ENCODE measurements around the gene EIF3I. TPM values are rescaled to one million over a fixed set of nuclear protein-coding genes. Genes with fewer than 3 reads are reported as not detected.

The EIF3I gene
- polyA plus RNA-seq, 1 experiment: 478 TPM

DNA sequence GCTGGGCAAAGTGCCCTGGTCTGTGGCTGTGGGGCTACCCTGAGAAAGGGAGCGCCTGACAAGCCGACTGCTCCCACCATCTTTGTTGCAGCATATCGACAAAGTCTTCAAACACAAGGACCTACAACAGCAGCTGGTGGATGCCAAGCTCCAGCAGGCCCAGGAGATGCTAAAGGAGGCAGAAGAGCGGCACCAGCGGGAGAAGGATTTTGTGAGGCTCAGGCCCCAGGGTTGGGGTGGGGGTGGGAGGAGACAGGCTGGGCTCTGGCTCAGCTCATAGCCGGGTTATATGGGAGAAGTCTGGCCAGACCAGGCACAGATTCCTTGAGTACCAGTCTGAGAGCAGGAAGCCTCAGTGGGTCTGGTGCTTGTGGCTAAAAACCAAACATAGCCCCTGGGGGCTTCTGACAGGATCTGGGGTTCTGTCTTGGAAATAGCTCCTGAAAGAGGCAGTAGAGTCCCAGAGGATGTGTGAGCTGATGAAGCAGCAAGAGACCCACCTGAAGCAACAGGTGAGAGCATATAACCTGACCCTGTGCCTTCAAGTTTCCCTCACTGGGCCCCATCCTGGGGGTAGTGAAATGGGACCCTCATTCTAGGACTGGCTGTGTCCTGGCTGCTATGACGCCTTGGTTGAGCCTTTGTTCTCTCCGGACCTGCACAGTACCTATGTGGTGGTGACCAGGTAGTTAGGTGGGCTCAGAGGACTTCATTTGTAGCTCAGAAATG is 29.8 kb upstream of the EIF3I start:
- peaks cover 72% of the 10 kb centered on the region for H3K36me3 ChIP-seq (ENCODE audit: control insufficient read depth, insufficient read depth, low read length)
- CTCF ChIA-PET: interaction anchor here (0.9 to 1.1 kb wide), 2 partner anchors 9 to 12 kb away, joined by 3 read pairs; no protein-coding TSS in a partner anchor
- POLR2A ChIA-PET: no interaction called here

DNA sequence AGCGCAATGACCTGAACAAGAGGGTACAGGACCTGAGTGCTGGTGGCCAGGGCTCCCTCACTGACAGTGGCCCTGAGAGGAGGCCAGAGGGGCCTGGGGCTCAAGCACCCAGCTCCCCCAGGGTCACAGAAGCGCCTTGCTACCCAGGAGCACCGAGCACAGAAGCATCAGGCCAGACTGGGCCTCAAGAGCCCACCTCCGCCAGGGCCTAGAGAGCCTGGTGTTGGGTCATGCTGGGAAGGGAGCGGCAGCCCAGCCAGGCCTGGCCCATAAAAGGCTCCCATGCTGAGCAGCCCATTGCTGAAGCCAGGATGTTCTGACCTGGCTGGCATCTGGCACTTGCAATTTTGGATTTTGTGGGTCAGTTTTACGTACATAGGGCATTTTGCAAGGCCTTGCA is 27.2 kb upstream of the EIF3I start:
- no peaks in the 10 kb centered on the region for H3K27me3 ChIP-seq (ENCODE audit: control insufficient read depth, insufficient read depth, low read length)
- ChIA-PET CTCF (interaction anchor here (1.4 kb wide), 1 partner anchor 86 kb away, joined by 4 read pairs; no protein-coding TSS in a partner anchor), POLR2A (no interaction called here)
- TF ChIP-seq, protein P1, sequence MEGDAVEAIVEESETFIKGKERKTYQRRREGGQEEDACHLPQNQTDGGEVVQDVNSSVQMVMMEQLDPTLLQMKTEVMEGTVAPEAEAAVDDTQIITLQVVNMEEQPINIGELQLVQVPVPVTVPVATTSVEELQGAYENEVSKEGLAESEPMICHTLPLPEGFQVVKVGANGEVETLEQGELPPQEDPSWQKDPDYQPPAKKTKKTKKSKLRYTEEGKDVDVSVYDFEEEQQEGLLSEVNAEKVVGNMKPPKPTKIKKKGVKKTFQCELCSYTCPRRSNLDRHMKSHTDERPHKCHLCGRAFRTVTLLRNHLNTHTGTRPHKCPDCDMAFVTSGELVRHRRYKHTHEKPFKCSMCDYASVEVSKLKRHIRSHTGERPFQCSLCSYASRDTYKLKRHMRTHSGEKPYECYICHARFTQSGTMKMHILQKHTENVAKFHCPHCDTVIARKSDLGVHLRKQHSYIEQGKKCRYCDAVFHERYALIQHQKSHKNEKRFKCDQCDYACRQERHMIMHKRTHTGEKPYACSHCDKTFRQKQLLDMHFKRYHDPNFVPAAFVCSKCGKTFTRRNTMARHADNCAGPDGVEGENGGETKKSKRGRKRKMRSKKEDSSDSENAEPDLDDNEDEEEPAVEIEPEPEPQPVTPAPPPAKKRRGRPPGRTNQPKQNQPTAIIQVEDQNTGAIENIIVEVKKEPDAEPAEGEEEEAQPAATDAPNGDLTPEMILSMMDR (IDR thresholded peaks at IDR 0.05; ENCODE audit: insufficient read depth, low read depth, low read length): no peak
- no peak for DNase-seq (ENCODE audit: low read depth)
- H3K36me3 ChIP-seq (ENCODE audit: control insufficient read depth, insufficient read depth, low read length): peaks cover 58% of the 10 kb centered on the region
- no peak overlapping the region for H3K4me3 ChIP-seq (ENCODE audit: low read depth, low read length)

More for the DNA sequence above, 29.8 kb upstream of the EIF3I start:
- TF ChIP-seq, protein P1 (IDR thresholded peaks at IDR 0.05; ENCODE audit: insufficient read depth, low read depth, low read length): no peak
- Histone ChIP-seq H3K27me3 (ENCODE audit: control insufficient read depth, insufficient read depth, low read length) (no peaks in the 10 kb centered on the region), H3K4me3 (ENCODE audit: low read depth, low read length) (no peak overlapping the region)
- no peak for DNase-seq (ENCODE audit: low read depth)

DNA sequence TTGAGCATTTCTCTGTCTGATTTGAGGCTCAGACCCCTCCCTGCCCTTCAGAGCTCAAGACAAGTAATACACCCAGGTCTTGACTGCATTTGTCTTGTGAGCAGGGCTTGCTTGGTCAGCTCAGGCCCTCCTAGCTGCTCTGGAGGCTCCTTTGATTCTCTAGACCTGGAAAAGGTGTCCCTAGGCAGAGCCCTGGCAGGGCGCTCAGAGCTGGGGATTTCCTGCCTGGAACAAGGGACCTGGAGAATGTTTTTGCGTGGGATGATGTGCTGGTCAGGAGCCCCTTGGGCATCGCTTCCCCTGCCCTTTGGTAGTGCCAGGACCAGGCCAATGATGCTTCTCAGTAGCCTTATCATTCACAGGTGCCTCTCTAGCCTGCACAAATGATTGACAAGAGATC is 26.7 kb upstream of the EIF3I start:
- DNase-seq (ENCODE audit: low read depth): no peak
- no peak overlapping the region for H3K4me3 ChIP-seq (ENCODE audit: low read depth, low read length)
- H3K27me3 ChIP-seq (ENCODE audit: control insufficient read depth, insufficient read depth, low read length): no peaks in the 10 kb centered on the region
- CTCF ChIA-PET: interaction anchor here (1.4 kb wide), 1 partner anchor 87 kb away, joined by 4 read pairs; no protein-coding TSS in a partner anchor
- POLR2A ChIA-PET: no interaction called here
- H3K36me3 ChIP-seq (ENCODE audit: control insufficient read depth, insufficient read depth, low read length): peaks cover 53% of the 10 kb centered on the region
- TF ChIP-seq, protein P1 (IDR thresholded peaks at IDR 0.05; ENCODE audit: insufficient read depth, low read depth, low read length): no peak

DNA sequence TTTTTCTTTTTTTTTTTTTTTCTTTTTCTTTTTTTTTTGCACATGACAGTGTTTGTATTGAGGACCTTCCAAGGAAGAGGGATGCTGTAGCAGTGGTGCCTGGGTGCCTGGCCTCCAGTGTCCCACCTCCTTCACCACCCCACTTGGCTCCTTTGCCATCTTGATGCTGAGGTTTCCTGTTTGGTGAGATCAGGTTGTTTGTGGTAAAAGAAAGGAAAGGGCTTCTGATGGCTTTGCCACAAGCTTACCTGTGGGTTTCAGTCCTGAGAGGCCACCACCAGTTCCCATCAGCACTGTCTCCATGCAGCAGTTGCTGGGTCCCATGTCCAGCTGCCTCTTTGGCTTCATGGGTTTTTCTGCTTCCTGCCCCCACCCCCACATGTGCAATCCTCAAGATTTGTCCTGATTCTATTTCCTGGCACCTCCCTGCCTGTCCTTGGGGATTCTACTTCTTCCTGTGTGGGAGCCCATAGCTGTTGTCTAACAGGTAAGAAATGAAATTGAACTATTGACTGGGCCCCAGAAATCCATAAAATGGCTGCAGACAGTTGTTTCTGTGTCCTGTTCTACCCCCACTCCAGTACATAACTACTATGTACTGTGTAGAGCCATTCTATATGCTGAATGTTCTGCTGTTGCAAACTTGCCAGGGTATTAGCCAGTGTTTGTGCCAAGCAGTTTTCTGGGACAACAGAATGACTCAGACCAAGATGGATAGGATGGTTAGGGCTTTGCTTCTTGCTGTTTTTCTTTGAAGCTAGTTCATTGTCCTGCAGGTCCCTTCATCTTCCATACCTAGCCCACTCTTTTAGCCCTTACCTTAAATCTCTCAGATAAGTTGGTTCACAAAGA is 26.0 kb upstream of the EIF3I start:
- TF ChIP-seq, protein P1 (IDR thresholded peaks at IDR 0.05; ENCODE audit: insufficient read depth, low read depth, low read length): no peak
- ChIA-PET CTCF (no interaction called here), POLR2A (no interaction called here)
- no peak for DNase-seq (ENCODE audit: low read depth)
- no peaks in the 10 kb centered on the region for H3K27me3 ChIP-seq (ENCODE audit: control insufficient read depth, insufficient read depth, low read length)
- H3K4me3 ChIP-seq (ENCODE audit: low read depth, low read length): no peak overlapping the region
- H3K36me3 ChIP-seq (ENCODE audit: control insufficient read depth, insufficient read depth, low read length): peaks cover 49% of the 10 kb centered on the region

DNA sequence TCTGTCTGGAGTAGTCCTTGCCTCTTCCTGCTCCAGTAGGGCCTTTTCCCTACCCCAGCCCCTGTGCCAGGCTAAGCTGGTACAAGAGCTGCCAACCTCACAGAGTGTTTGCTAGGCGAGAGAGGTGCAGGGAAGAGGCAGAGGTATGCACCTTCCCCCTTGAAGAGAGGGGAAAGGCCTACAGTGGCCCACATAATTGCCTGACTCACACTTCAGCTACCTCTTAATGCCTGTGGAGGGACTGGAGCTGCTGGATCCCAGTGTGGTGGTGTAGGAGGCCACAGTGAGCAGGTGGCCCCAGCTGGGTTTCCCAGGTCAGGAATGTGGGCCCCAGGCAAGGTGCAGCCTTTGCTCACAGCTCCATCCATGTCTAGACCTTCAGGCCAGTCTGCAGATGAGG is 25.1 kb upstream of the EIF3I start:
- peaks cover 40% of the 10 kb centered on the region for H3K36me3 ChIP-seq (ENCODE audit: control insufficient read depth, insufficient read depth, low read length)
- POLR2A ChIA-PET: no interaction called here
- H3K4me3 ChIP-seq (ENCODE audit: low read depth, low read length): no peak overlapping the region
- H3K27me3 ChIP-seq (ENCODE audit: control insufficient read depth, insufficient read depth, low read length): no peaks in the 10 kb centered on the region
- TF ChIP-seq, protein P1 (IDR thresholded peaks at IDR 0.05; ENCODE audit: insufficient read depth, low read depth, low read length): no peak
- CTCF ChIA-PET: interaction anchor here (0.6 to 1.6 kb wide), 3 partner anchors 18 to 420 kb away, joined by 3 to 6 read pairs (median 3); partner anchors contain the start of gene KPNA6
- no peak for DNase-seq (ENCODE audit: low read depth)

Data from BJ (cell line).